HuH-7.5 (cell line): ENCODE results near the gene NTRK2.
"Not testable (repeated sequence)": the region's sequence is repeated elsewhere in the genome, so short reads cannot be mapped to it uniquely, and the experiment has no call there.

Experiments
- DNase-seq: peaks from one replicate; pipeline ENCODE4 v3.0.0; 2011; ENCODE audit warnings: low spot score

The NTRK2 gene

DNA sequence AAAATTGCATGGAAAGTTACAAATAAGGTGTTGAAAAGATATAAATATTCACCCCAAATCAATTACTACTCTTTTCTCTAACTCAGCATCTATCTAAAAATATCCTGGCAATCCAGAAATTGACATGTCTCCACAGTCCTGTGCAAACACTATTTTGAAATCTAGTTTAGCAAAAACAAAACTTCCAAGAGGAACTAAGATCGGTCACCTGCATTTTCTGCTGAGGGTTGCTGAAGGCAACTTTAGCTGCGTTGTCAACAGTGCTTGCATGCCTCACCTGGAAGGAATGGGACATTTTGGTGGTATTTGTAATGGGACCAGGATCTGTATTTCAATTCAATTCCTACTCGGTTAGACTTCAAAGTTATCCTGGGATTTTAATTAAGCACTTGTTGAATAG lies 398.3 kb downstream of the NTRK2 start:
- DNase-seq, result no peak

DNA sequence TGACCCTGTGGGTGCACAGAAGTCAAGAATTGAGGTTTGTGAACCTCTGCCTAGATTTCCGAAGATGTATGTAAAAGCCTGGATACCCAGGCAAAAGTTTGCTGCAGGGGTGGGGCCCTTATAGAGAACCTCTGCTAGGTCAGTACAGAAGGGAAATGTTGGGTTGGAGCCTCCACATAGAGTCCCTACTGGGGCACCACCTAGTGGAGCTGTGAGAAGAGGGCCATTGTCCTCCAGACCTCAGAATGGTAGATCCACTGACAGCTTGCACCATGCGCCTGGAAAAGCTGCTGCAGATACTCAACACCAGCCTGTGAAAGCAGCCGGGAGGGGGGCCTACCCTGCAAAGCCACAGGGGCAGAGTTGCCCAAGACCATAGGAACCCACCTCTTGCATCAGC lies 399.9 kb downstream of the NTRK2 start:
- not testable (repeated sequence) for DNase-seq
